Hematopoietic multipotent progenitor cell treated with erythropoietin and hydrocortisone succinate and interleukin-3 and kit ligand, for 8 days (in vitro differentiated cells): Measurements from ENCODE around the gene DNAJC9.
A peak's percentile ranks its signal among the peaks of the same experiment; 100 is the strongest.
"Not testable (repeated sequence)": the region's sequence is repeated elsewhere in the genome, so short reads cannot be mapped to it uniquely, and the experiment has no call there.

Source experiments
- DNase-seq: peaks from one replicate; pipeline ENCODE4 v3.0.0-alpha.2; 2015

DNAJC9 gene

GRCh38 chr10:73246646-73247508 is at the start of gene DNAJC9:
DNAJC9 (minus strand) TSS chr10:73247255; CDS start chr10:73247189, 66 bp downstream.
- DNase-seq: peak; percentile 95

GRCh38 chr10:73293461-73293860 is 46.4 kb upstream of the DNAJC9 start:
- DNase-seq: no peak

GRCh38 chr10:73289958-73290357 is 42.9 kb upstream of the DNAJC9 start:
- DNase-seq: no peak

GRCh38 chr10:73287441-73287840 is 40.4 kb upstream of the DNAJC9 start:
- no peak for DNase-seq

- DNase-seq: no peak
These were observed 34.0 kb upstream of the DNAJC9 start for GRCh38 chr10:73281097-73281496.

- DNase-seq: no peak
These were observed 17.4 kb upstream of the DNAJC9 start for GRCh38 chr10:73264423-73264822.

GRCh38 chr10:73263693-73264347 is 16.8 kb upstream of the DNAJC9 start:
- peak; percentile 59 for DNase-seq

- no peak for DNase-seq
These were observed 16.0 kb upstream of the DNAJC9 start for GRCh38 chr10:73262880-73263555.

GRCh38 chr10:73262105-73262730 is 15.2 kb upstream of the DNAJC9 start:
- DNase-seq: peak; percentile 75

- no peak for DNase-seq
These were observed 14.4 kb upstream of the DNAJC9 start for GRCh38 chr10:73261362-73261995.

- DNase-seq: not testable (repeated sequence)
These were observed 11.6 kb upstream of the DNAJC9 start for GRCh38 chr10:73258612-73259011.

GRCh38 chr10:73253225-73253555 is 6.1 kb upstream of the DNAJC9 start:
- DNase-seq: peak; percentile 61

- DNase-seq: peak; percentile 98
These were observed 5.6 kb upstream of the DNAJC9 start, which contains the start of gene MRPS16 for GRCh38 chr10:73252445-73253224. MRPS16 (minus strand) TSS chr10:73252644; CDS start chr10:73252482, 162 bp downstream.

- peak; percentile 42 for DNase-seq
These were observed 4.8 kb upstream of the DNAJC9 start for GRCh38 chr10:73251683-73252444.

GRCh38 chr10:73248259-73248724 is 1.2 kb upstream of the DNAJC9 start:
- DNase-seq: no peak

GRCh38 chr10:73247509-73248258 is 629 bp upstream of the DNAJC9 start:
- DNase-seq: peak; percentile 37

- no peak for DNase-seq
These were observed 771 bp downstream of the DNAJC9 start for GRCh38 chr10:73246322-73246645.

GRCh38 chr10:73244866-73245477 is 2.1 kb downstream of the DNAJC9 start:
- peak; percentile 98 for DNase-seq

GRCh38 chr10:73239908-73240307 is 7.1 kb downstream of the DNAJC9 start:
- no peak for DNase-seq
